GM18526 (cell line): Measurements from ENCODE around the gene CSF3R.

Experiments
- POLR2A ChIP-seq: IDR thresholded peaks from 3 replicates; pipeline ENCODE4 v1.6.1; 2011; ENCODE audit not compliant: insufficient read length; ENCODE audit errors: extremely low read depth

The CSF3R gene

GRCh38 chr1:36425791-36426190, 56.9 kb downstream of the CSF3R start:
- TF ChIP-seq POLR2A, result no peak

- TF ChIP-seq POLR2A, result no peak
These were observed 61.1 kb downstream of the CSF3R start for GRCh38 chr1:36421649-36422048.

GRCh38 chr1:36420836-36421317, 61.8 kb downstream of the CSF3R start:
- no peak for TF ChIP-seq POLR2A

GRCh38 chr1:36420409-36420808, 62.3 kb downstream of the CSF3R start:
- TF ChIP-seq POLR2A, result no peak

GRCh38 chr1:36419569-36419968, 63.1 kb downstream of the CSF3R start:
- TF ChIP-seq POLR2A, result no peak

GRCh38 chr1:36419140-36419539, 63.6 kb downstream of the CSF3R start:
- TF ChIP-seq POLR2A, result no peak

- TF ChIP-seq POLR2A, result no peak
These were observed 64.8 kb downstream of the CSF3R start for GRCh38 chr1:36417931-36418330.
